ENCODE results near the gene LRRC3C.

DNA sequence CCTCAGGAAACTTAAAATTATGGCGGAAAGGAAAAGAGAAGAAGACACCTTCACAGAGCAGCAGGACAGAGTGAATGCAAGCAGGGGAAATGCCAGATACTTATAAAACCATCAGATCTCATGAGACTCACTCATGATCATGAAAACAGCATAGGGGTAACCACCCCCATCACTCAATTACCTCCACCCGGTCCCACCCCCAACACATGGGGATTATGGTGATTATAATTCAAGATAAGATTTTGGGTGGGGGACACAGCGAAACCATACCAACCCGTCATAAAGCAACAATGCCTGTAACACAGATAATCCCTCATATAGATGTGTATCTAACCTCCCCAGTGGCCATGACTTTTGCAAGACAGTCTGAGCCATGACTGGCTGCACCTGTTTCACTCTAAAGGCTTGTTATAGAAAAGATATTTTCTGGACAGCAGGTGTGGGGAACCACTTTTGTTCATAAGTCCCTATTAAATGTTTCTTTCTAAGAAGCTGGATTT lies 28.2 kb downstream of the LRRC3C start:
- TF ChIP-seq, protein P1, sequence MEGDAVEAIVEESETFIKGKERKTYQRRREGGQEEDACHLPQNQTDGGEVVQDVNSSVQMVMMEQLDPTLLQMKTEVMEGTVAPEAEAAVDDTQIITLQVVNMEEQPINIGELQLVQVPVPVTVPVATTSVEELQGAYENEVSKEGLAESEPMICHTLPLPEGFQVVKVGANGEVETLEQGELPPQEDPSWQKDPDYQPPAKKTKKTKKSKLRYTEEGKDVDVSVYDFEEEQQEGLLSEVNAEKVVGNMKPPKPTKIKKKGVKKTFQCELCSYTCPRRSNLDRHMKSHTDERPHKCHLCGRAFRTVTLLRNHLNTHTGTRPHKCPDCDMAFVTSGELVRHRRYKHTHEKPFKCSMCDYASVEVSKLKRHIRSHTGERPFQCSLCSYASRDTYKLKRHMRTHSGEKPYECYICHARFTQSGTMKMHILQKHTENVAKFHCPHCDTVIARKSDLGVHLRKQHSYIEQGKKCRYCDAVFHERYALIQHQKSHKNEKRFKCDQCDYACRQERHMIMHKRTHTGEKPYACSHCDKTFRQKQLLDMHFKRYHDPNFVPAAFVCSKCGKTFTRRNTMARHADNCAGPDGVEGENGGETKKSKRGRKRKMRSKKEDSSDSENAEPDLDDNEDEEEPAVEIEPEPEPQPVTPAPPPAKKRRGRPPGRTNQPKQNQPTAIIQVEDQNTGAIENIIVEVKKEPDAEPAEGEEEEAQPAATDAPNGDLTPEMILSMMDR (IDR thresholded peaks at IDR 0.05; ENCODE audit: insufficient read depth, low read length) = no peak
- TF ChIP-seq POLR2AphosphoS5 (IDR thresholded peaks at IDR 0.05; ENCODE audit: low read depth) = no peak
- TF ChIP-seq, protein P2, sequence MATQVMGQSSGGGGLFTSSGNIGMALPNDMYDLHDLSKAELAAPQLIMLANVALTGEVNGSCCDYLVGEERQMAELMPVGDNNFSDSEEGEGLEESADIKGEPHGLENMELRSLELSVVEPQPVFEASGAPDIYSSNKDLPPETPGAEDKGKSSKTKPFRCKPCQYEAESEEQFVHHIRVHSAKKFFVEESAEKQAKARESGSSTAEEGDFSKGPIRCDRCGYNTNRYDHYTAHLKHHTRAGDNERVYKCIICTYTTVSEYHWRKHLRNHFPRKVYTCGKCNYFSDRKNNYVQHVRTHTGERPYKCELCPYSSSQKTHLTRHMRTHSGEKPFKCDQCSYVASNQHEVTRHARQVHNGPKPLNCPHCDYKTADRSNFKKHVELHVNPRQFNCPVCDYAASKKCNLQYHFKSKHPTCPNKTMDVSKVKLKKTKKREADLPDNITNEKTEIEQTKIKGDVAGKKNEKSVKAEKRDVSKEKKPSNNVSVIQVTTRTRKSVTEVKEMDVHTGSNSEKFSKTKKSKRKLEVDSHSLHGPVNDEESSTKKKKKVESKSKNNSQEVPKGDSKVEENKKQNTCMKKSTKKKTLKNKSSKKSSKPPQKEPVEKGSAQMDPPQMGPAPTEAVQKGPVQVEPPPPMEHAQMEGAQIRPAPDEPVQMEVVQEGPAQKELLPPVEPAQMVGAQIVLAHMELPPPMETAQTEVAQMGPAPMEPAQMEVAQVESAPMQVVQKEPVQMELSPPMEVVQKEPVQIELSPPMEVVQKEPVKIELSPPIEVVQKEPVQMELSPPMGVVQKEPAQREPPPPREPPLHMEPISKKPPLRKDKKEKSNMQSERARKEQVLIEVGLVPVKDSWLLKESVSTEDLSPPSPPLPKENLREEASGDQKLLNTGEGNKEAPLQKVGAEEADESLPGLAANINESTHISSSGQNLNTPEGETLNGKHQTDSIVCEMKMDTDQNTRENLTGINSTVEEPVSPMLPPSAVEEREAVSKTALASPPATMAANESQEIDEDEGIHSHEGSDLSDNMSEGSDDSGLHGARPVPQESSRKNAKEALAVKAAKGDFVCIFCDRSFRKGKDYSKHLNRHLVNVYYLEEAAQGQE (IDR thresholded peaks at IDR 0.05; ENCODE audit: insufficient replicate concordance, low read depth) = no peak

Measured in HL-60 (cell line).